ENCODE data around the gene VSIG4. TPM values are rescaled to one million over a fixed set of nuclear protein-coding genes. Genes with fewer than 3 reads are reported as not detected.

VSIG4 gene
- total RNA-seq, 1 donor from 2014 or later: 45.0 TPM

- no peak for DNase-seq (ENCODE audit: low spot score)
These were observed 31.4 kb downstream of the VSIG4 start for GRCh38 chrX:66008328-66008970.

- DNase-seq (ENCODE audit: low spot score): no peak
These were observed 32.0 kb downstream of the VSIG4 start for GRCh38 chrX:66007851-66008250.

- DNase-seq (ENCODE audit: low spot score): no peak
These were observed 33.9 kb downstream of the VSIG4 start for GRCh38 chrX:66005830-66006449.

GRCh38 chrX:66004928-66005829 lies 34.7 kb downstream of the VSIG4 start:
- DNase-seq (ENCODE audit: low spot score): no peak

- no peak for DNase-seq (ENCODE audit: low spot score)
These were observed 36.8 kb downstream of the VSIG4 start for GRCh38 chrX:66002824-66003680.

- no peak for DNase-seq (ENCODE audit: low spot score)
These were observed 38.3 kb downstream of the VSIG4 start for GRCh38 chrX:66001596-66001995.

GRCh38 chrX:66000628-66001272 lies 39.1 kb downstream of the VSIG4 start:
- DNase-seq (ENCODE audit: low spot score): no peak

GRCh38 chrX:66000178-66000577 lies 39.7 kb downstream of the VSIG4 start:
- no peak for DNase-seq (ENCODE audit: low spot score)

- DNase-seq (ENCODE audit: low spot score): no peak
These were observed 40.2 kb downstream of the VSIG4 start for GRCh38 chrX:65999563-66000148.

- DNase-seq (ENCODE audit: low spot score): no peak
These were observed 40.8 kb downstream of the VSIG4 start for GRCh38 chrX:65999029-65999562.

- DNase-seq (ENCODE audit: low spot score): no peak
These were observed 41.7 kb downstream of the VSIG4 start for GRCh38 chrX:65997978-65998717.

GRCh38 chrX:65994519-65995506 lies 45.1 kb downstream of the VSIG4 start:
- no peak for DNase-seq (ENCODE audit: low spot score)

- DNase-seq (ENCODE audit: low spot score): no peak
These were observed 45.9 kb downstream of the VSIG4 start for GRCh38 chrX:65993915-65994460.

GRCh38 chrX:65993332-65993731 lies 46.5 kb downstream of the VSIG4 start:
- no peak for DNase-seq (ENCODE audit: low spot score)

- peak; percentile 17 for DNase-seq (ENCODE audit: low spot score)
These were observed 49.2 kb downstream of the VSIG4 start for GRCh38 chrX:65990702-65991101.

GRCh38 chrX:65987811-65988210 lies 52.1 kb downstream of the VSIG4 start:
- DNase-seq (ENCODE audit: low spot score): no peak

- peak; percentile 53 for DNase-seq (ENCODE audit: low spot score)
These were observed 53.8 kb downstream of the VSIG4 start for GRCh38 chrX:65985922-65986588.

- DNase-seq (ENCODE audit: low spot score): no peak
These were observed 54.7 kb downstream of the VSIG4 start for GRCh38 chrX:65985211-65985610.

All from umbilical cord (tissue), 2 donors.